Heart left ventricle (tissue), 16 donors: ENCODE results near the gene GPR180. TPM values are rescaled to one million over a fixed set of nuclear protein-coding genes. Genes with fewer than 3 reads are reported as not detected.

Experiments used
- ATAC-seq, 4 donors: fragments of 200-7000 bp; cut with Tn5 transposase; one replicate each; pipeline ENCODE4 v1.9.1; 2020 to 2022; ENCODE audit warnings: moderate library complexity in 4 of 4, mild to moderate bottlenecking in 3 of 4, moderate number of reproducible peaks in 1 of 4
- DNase-seq, 5 donors: peaks; one replicate each; pipeline ENCODE4 v3.0.0-alpha.2; 2020
- H3K27ac ChIP-seq, 12 donors: fragments of 200-600 bp; sonication (generic) in 4 of 12; one replicate each; pipeline versions ENCODE4 v1.5.0 to v1.8.0; 2016 to 2022; ENCODE audit warnings: mild to moderate bottlenecking in 2 of 12
- H3K27me3 ChIP-seq, 9 donors: fragments of 200-600 bp; sonication (generic) in 2 of 9; one replicate each; pipeline versions ENCODE4 v1.5.1 to v1.8.0; 2016 to 2022; ENCODE audit warnings: mild to moderate bottlenecking in 3 of 9
- H3K36me3 ChIP-seq, 9 donors: fragments of 200-600 bp; sonication (generic) in 2 of 9; one replicate each; pipeline versions ENCODE4 v1.5.0 to v1.8.0; 2018 to 2022; ENCODE audit warnings: mild to moderate bottlenecking in 2 of 9
- H3K4me1 ChIP-seq, 12 donors: fragments of 200-600 bp; sonication (generic) in 4 of 12; one replicate each; pipeline versions ENCODE4 v1.5.0 to v1.8.0; 2016 to 2022; ENCODE audit warnings: mild to moderate bottlenecking in 3 of 12
- H3K4me3 ChIP-seq, 12 donors: fragments of 200-600 bp; sonication (generic) in 4 of 12; one replicate each; pipeline versions ENCODE4 v1.5.0 to v1.8.0; 2017 to 2022; ENCODE audit warnings: mild to moderate bottlenecking in 9 of 12, moderate library complexity in 4 of 12
- H3K9me3 ChIP-seq, 12 donors: fragments of 200-600 bp; sonication (generic) in 4 of 12; one replicate each; pipeline versions ENCODE4 v1.5.0 to v1.8.0; 2016 to 2022; ENCODE audit warnings: mild to moderate bottlenecking in 1 of 12
- POLR2A ChIP-seq, 2 donors: fragments of 450-650 bp; IDR thresholded peaks; one replicate each; pipeline ENCODE4 v1.6.1; 2017; ENCODE audit warnings: antibody characterized with exemption in 2 of 2, mild to moderate bottlenecking in 2 of 2, moderate library complexity in 2 of 2
- WGBS, 4 donors: extraction: QIAGEN DNeasy Blood & Tissue Kit in 2 of 4; methylation state at CpG; one replicate each; pipeline versions ENCODE4 v1.1.5 to v1.1.7; 2013 to 2018; 5-methylcytosine and 5-hydroxymethylcytosine counted together
- intact Hi-C, 10 donors: fragments of 100-400 bp; cut with DNase I; formaldehyde crosslinking; loops; one replicate each; pipeline versions ENCODE4 v1.11.1 to v1.14.2; 2022
- polyA plus RNA-seq, 2 donors: library from polyadenylated mRNA; stranded (reverse); fragments of 200-250 nt; gene quantifications; one replicate each; pipeline ENCODE4 v1.2.3, GENCODE V29; 2013
- total RNA-seq, 9 donors: library from RNA; depleted of rRNA in 2 of 9; stranded (reverse); fragments of >200 nt in 2 of 9; fragmentation: NEBNext Ultra II Directional in 3 of 9; extraction: Animal tissue kit (Norgen Biotek cat#: 25700) in 3 of 9; gene quantifications; one replicate each; pipeline versions ENCODE4 v1.1.0 to v1.2.4, GENCODE V29; 2016 to 2023
- TF ChIP-seq, protein P1 (sequence below), 12 donors: fragments of 200-600 bp; sonication (generic) in 4 of 12; IDR thresholded peaks; one replicate each; pipeline versions ENCODE4 v1.5.0 to v1.8.0; 2018 to 2022; ENCODE audit warnings: antibody characterized with exemption in 12 of 12, mild to moderate bottlenecking in 5 of 12
- donor health status: ischemic (EF 13 %, LVEDD 7.1; RV severe dilation, severe dysfunction).
- donor health status: healthy with polysubstance abuse.
- donor health status: DM: no; HTN: yes; CAD: no.
- donor health status: DM: no; HTN: no; CAD: no.
- donor health status: ischemic (EF 25% LVEDD 6.9; RV normal size, moderate dysfunction).
- donor health status: ischemic (EF 25% LVEDD 5.7; RV mildly dilated, moderate dysfunction).
- donor health status: healthy.
- donor health status: DM: yes; HTN: yes; CAD: no.
- donor health status: ischemic (EF 35%, LVEDD 5.7; RV mildly dilated, moderate dysfunction).
- donor health status: nonischemic (EF 11% LVEDD 7.7; RV severe dilation, severe dysfunction).
- donor health status: DM: yes; HTN: yes; CAD: no.
- donor health status: PGD.
- donor health status: ischemic (EF 29% LVEDD 5.4; RV normal size, mild dysfunction).
- donor health status: nonischemic (EF 23%, LVEDD 6.1; RV moderate dilation, normal function).

GPR180 gene
- total and polyA plus RNA-seq, 11 donors, result 0.99 to 6.4 (median 3.7) TPM

DNA sequence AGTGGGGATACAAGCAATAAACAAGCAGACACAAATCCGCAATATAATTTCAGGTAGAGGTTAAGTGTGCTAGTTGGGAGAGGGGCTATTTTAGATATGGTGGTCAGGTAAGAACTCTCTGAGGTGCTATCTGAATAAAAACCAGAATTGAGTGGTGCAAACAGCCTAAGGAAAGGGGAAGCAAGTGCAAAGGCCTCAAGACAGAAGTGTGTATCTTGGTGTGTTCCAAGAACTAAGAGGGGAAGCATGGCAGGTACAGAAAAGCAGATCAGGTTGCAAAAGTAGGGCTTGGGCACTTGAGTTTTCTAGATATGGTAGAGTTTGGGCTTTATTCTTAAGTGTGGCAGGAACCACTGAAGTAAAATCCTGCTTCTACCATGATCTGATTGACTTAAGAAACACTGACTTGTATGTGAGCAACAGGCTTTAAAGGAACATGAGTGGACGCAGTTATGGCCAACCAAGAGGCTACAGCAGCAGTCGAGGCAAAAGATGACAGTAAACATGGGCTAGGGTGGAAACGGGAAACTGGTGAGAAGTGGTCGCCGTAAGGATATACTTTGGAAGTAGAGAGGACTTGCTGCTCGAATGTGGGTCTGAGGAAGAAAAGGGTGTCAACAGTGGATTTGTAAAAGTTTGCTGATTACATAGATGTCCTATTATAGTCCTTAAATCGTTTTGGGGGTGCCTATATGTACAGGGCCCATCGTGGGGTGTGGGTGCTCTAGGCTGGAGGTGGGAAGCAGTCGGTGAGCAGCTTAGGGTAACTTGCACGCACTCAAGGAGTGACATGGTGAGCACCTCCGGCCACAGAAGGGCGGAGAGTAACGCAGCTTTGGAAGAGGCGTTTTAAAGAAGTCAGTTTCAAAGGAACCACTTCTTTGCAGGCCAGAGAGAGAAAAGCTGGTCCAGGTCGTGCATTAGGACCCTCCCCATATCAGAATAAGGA lies 6.4 kb upstream of the GPR180 start:
- H3K27ac ChIP-seq, result peak overlapping the region in 11 of 12 donors; percentile 45 to 90 (median 78)
- peak overlapping the region; percentile 45 to 98 (median 81) for H3K4me3 ChIP-seq
- peaks cover 0 to 36% (median 26%) of the 10 kb centered on the region in 9 donors for H3K36me3 ChIP-seq
- DNase-seq (peak in 1 of 5 donors; percentile 24), ATAC-seq (peak; percentile 38 to 77 (median 68))
- H3K4me1 ChIP-seq, result peaks cover 0 to 28% (median 14%) of the 10 kb centered on the region in 12 donors
- H3K27me3 ChIP-seq, result no peaks in the 10 kb centered on the region
- no peak for TF ChIP-seq POLR2A (IDR thresholded peaks at IDR 0.05)
- TF ChIP-seq, protein P1, sequence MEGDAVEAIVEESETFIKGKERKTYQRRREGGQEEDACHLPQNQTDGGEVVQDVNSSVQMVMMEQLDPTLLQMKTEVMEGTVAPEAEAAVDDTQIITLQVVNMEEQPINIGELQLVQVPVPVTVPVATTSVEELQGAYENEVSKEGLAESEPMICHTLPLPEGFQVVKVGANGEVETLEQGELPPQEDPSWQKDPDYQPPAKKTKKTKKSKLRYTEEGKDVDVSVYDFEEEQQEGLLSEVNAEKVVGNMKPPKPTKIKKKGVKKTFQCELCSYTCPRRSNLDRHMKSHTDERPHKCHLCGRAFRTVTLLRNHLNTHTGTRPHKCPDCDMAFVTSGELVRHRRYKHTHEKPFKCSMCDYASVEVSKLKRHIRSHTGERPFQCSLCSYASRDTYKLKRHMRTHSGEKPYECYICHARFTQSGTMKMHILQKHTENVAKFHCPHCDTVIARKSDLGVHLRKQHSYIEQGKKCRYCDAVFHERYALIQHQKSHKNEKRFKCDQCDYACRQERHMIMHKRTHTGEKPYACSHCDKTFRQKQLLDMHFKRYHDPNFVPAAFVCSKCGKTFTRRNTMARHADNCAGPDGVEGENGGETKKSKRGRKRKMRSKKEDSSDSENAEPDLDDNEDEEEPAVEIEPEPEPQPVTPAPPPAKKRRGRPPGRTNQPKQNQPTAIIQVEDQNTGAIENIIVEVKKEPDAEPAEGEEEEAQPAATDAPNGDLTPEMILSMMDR (IDR thresholded peaks at IDR 0.05), result no peak
- intact Hi-C loops, result loop anchor here in 2 of 10 donors (2.0 to 5.0 kb wide), 2 partner anchors 46 to 48 kb away; no protein-coding TSS in a partner anchor
- 9 to 11% (median 10%) methylated on average over 16 of the region's 16 CpGs for WGBS, 4 donors
- no peaks in the 10 kb centered on the region for H3K9me3 ChIP-seq

DNA sequence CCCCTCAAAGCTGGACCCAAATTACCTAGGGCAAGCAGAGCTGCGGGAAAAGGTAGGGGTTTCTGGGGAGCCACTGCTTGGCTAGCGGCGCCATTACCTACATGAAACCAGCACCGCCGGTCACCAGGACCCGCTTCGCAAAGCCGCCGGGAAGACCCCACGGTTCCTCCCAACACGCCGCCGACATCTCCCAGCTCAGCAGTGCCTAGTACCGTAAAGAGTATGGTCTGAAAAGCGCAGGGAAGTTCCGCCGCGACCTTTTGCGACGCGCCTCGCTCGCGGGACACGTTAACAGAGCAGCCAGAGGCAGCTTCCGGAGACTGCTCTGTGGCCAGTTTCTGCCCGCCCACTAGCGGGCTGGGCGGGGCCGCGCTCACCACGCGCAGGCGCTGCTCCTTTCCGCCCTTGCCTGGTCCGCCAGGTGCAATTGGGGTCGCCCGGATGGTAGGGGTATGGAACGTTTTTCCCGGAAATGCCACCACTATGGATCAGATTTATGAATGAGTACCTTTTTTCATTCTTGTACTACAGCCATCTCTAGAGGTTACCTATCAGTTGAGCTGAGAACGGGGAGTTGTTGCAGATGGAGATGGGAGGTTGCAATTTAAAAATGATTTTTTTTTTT lies 5.6 kb upstream of the GPR180 start, which contains the start of gene TGDS:
TGDS (minus strand) TSS at position 203 of the 625 bp plus-strand sequence; CDS start at position 187, 16 bp downstream.
- Histone ChIP-seq H3K27me3 (no peaks in the 10 kb centered on the region), H3K9me3 (no peaks in the 10 kb centered on the region), H3K27ac (peak within 1 kb of the TSS in 11 of 12 donors; percentile 45 to 90 (median 78)), H3K4me1 (peaks cover 0 to 28% (median 14%) of the 10 kb centered on the region in 12 donors), H3K36me3 (peaks cover 0 to 28% (median 20%) of the 10 kb centered on the region in 9 donors), H3K4me3 (peak within 1 kb of the TSS; percentile 45 to 98 (median 81))
- 0 to 1% (median 1%) methylated on average over 26 to 41 of the region's 41 CpGs for WGBS, 4 donors
- peak; percentile 7 to 85 for TF ChIP-seq POLR2A (IDR thresholded peaks at IDR 0.05)
- TF ChIP-seq, protein P1 (IDR thresholded peaks at IDR 0.05), result peak in 7 of 12 donors; percentile 10 to 34 (median 16)
- DNase-seq (peak; percentile 91 to 95 (median 93)), ATAC-seq (peak; percentile 97 to 100 (median 100))
- intact Hi-C loops, result loop anchor here in 4 of 10 donors (2.0 to 5.0 kb wide), 2 partner anchors 47 to 49 kb away; no protein-coding TSS in a partner anchor

- DNase-seq, result peak in 2 of 5 donors; percentile 18 to 31
- TF ChIP-seq, protein P1 (IDR thresholded peaks at IDR 0.05), result no peak
- TF ChIP-seq POLR2A (IDR thresholded peaks at IDR 0.05), result no peak
- 72 to 81% (median 74%) methylated on average over 20 of the region's 20 CpGs for WGBS, 4 donors
- intact Hi-C loops, result loop anchor here in 3 of 10 donors (2.0 to 5.0 kb wide), 2 partner anchors 48 to 49 kb away; no protein-coding TSS in a partner anchor
- Histone ChIP-seq H3K27me3 (no peaks in the 10 kb centered on the region), H3K27ac (peak overlapping the region in 10 of 12 donors; percentile 45 to 90 (median 80)), H3K4me3 (peak overlapping the region; percentile 45 to 98 (median 81)), H3K9me3 (no peaks in the 10 kb centered on the region), H3K4me1 (peaks cover 0 to 28% (median 14%) of the 10 kb centered on the region in 12 donors), H3K36me3 (peaks cover 0 to 23% (median 14%) of the 10 kb centered on the region in 9 donors)
- no peak for ATAC-seq
These were observed 5.1 kb upstream of the GPR180 start for GRCh38 chr13:94596575-94596971.
